Endodermal cell (in vitro differentiated cells): ENCODE data around the gene PACSIN1. TPM values are rescaled to one million over a fixed set of nuclear protein-coding genes. Genes with fewer than 3 reads are reported as not detected.
"Not testable (repeated sequence)": the region's sequence is repeated elsewhere in the genome, so short reads cannot be mapped to it uniquely, and the experiment has no call there.

Source experiments
- DNase-seq: peaks from one replicate; pipeline ENCODE4 v3.0.0-alpha.2; 2017
- H3K27ac ChIP-seq: 2 replicates; pipeline ENCODE4 v1.5.1; 2013; ENCODE audit warnings: mild to moderate bottlenecking, low read depth, low read length, moderate library complexity
- H3K27me3 ChIP-seq: 2 replicates; pipeline ENCODE4 v1.6.1; 2013; ENCODE audit warnings: mild to moderate bottlenecking, low read length, moderate library complexity; ENCODE audit not compliant: insufficient read depth, control insufficient read depth, poor library complexity, severe bottlenecking
- H3K36me3 ChIP-seq: 2 replicates; pipeline ENCODE4 v1.7.0; 2013; ENCODE audit warnings: mild to moderate bottlenecking, low read length, moderate library complexity; ENCODE audit not compliant: control insufficient read depth, insufficient read depth
- H3K4me1 ChIP-seq: one replicate; pipeline ENCODE4 v1.7.0; 2013; ENCODE audit warnings: low read length; ENCODE audit not compliant: control insufficient read depth, insufficient read depth
- H3K4me3 ChIP-seq: 2 replicates; pipeline ENCODE4 v1.5.1; 2013; ENCODE audit warnings: mild to moderate bottlenecking, low read length, moderate library complexity
- H3K9ac ChIP-seq: 2 replicates; pipeline ENCODE4 v1.6.1; 2013; ENCODE audit warnings: mild to moderate bottlenecking, low read length, moderate library complexity; ENCODE audit not compliant: poor library complexity, severe bottlenecking; ENCODE audit errors: extremely low read depth
- H3K9me3 ChIP-seq: 2 replicates; pipeline ENCODE4 v1.6.1; 2013; ENCODE audit warnings: mild to moderate bottlenecking, low read length, moderate library complexity; ENCODE audit not compliant: control insufficient read depth
- H3K27ac Mint-ChIP-seq: 2 replicates; pipeline ENCODE4 v1.8.0; 2020; ENCODE audit warnings: mixed read lengths
- H3K27me3 Mint-ChIP-seq: 2 replicates; pipeline ENCODE4 v1.8.0; 2021; ENCODE audit warnings: mild to moderate bottlenecking, mixed read lengths; ENCODE audit not compliant: insufficient read depth
- H3K36me3 Mint-ChIP-seq: 2 replicates; pipeline ENCODE4 v1.8.0; 2020; ENCODE audit warnings: low read depth, mixed read lengths
- H3K4me1 Mint-ChIP-seq: 2 replicates; pipeline ENCODE4 v1.8.0; 2020; ENCODE audit warnings: mixed read lengths
- H3K4me3 Mint-ChIP-seq: 2 replicates; pipeline ENCODE4 v1.8.0; 2020; ENCODE audit warnings: mild to moderate bottlenecking, moderate library complexity, mixed read lengths
- H3K9me3 Mint-ChIP-seq: 2 replicates; pipeline ENCODE4 v1.8.0; 2020; ENCODE audit warnings: mild to moderate bottlenecking, mixed read lengths
- WGBS, 2 experiments: methylation state at CpG; one replicate each; pipeline versions ENCODE4 v1.1.5 to v1.1.7; 2013; ENCODE audit warnings: missing lambda C conversion rate in 2 of 2, mixed read lengths in 1 of 2; ENCODE audit not compliant: insufficient coverage in 1 of 2, insufficient read length in 1 of 2; 5-methylcytosine and 5-hydroxymethylcytosine counted together
- total RNA-seq, 2 donors: library from RNA; stranded (reverse); fragmentation: NEBNext Ultra II Directional in 1 of 2; extraction: Animal tissue kit (Norgen Biotek cat#: 25700) in 1 of 2; gene quantifications; 2 replicates in 1 of 2; 3 replicates in 1 of 2; pipeline ENCODE4 v1.2.1, GENCODE V29; 2021
- TF ChIP-seq, protein P1 (sequence below): fragments of 200-600 bp; sonication (generic); conservative IDR thresholded peaks from 2 replicates; pipeline ENCODE4 v1.5.0; 2021; ENCODE audit warnings: antibody characterized with exemption, mild to moderate bottlenecking

PACSIN1 gene
- total RNA-seq, 2 donors from 2014 or later, result 7.2 to 7.3 TPM

DNA sequence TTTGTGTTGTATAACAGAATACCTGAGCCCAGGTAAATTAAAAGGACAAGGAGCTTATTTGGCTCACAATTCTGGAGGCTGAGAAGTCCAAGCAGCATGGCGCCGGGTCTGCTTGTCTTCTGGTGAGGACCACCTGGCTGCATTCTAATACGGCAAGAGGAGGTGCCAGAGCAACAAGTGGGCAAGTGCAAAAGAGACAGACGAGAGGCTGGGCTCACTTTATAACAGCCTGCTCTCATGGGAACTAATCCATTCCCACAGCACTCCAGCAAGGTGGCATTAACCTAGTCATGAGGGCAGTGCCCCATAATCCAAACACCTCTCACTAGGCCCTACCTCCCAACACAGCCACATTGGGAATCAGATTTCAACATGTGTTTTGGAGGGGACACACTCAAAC is 12.9 kb downstream of the PACSIN1 start:
- 97 to 100% methylated on average over 1 to 4 of the region's 4 CpGs for WGBS, 2 experiments
- no peaks in the 10 kb centered on the region for H3K4me1 Mint-ChIP-seq

DNA sequence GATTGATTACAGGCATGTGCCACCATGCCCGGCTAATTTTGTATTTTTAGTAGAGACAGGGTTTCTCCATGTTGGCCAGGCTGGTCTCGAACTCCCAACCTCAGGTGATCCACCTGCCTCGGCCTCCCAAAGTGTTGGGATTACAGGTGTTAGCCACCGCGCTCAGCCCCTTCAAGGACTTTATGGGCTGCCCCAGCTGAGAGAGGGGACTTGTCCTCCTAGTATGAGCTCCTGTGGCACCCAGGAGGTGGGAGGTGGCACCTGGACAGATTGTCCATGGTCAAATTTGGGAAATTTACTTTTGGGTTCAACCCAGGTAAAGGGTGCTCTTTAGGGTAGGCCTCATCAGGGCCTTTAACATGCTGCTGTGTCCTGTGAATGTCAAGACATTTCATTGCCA is 17.9 kb downstream of the PACSIN1 start:
- H3K36me3 ChIP-seq, H3K27ac Mint-ChIP-seq, H3K27me3 Mint-ChIP-seq, H3K36me3 Mint-ChIP-seq, H3K27ac ChIP-seq, H3K9ac ChIP-seq, H3K9me3 Mint-ChIP-seq, DNase-seq, H3K27me3 ChIP-seq, H3K4me3 ChIP-seq, H3K9me3 ChIP-seq, H3K4me3 Mint-ChIP-seq, H3K4me1 ChIP-seq, H3K4me1 Mint-ChIP-seq: not testable (repeated sequence)
- WGBS, 2 experiments, result 80 to 94% methylated on average over 4 to 5 of the region's 5 CpGs

More for the DNA sequence above, 12.9 kb downstream of the PACSIN1 start:
- Mint-ChIP-seq H3K9me3 (peaks cover 10% of the 10 kb centered on the region), H3K27me3 (no peaks in the 10 kb centered on the region), H3K27ac (no peak overlapping the region), H3K4me3 (no peak overlapping the region), H3K36me3 (peaks cover 2% of the 10 kb centered on the region)
- no peak for DNase-seq
- TF ChIP-seq, protein P1, sequence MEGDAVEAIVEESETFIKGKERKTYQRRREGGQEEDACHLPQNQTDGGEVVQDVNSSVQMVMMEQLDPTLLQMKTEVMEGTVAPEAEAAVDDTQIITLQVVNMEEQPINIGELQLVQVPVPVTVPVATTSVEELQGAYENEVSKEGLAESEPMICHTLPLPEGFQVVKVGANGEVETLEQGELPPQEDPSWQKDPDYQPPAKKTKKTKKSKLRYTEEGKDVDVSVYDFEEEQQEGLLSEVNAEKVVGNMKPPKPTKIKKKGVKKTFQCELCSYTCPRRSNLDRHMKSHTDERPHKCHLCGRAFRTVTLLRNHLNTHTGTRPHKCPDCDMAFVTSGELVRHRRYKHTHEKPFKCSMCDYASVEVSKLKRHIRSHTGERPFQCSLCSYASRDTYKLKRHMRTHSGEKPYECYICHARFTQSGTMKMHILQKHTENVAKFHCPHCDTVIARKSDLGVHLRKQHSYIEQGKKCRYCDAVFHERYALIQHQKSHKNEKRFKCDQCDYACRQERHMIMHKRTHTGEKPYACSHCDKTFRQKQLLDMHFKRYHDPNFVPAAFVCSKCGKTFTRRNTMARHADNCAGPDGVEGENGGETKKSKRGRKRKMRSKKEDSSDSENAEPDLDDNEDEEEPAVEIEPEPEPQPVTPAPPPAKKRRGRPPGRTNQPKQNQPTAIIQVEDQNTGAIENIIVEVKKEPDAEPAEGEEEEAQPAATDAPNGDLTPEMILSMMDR, result no peak
- Histone ChIP-seq H3K27me3 (no peaks in the 10 kb centered on the region), H3K4me1 (no peaks in the 10 kb centered on the region), H3K9ac (no peak overlapping the region), H3K9me3 (peaks cover 13% of the 10 kb centered on the region), H3K36me3 (no peaks in the 10 kb centered on the region), H3K27ac (no peak overlapping the region), H3K4me3 (no peak overlapping the region)

DNA sequence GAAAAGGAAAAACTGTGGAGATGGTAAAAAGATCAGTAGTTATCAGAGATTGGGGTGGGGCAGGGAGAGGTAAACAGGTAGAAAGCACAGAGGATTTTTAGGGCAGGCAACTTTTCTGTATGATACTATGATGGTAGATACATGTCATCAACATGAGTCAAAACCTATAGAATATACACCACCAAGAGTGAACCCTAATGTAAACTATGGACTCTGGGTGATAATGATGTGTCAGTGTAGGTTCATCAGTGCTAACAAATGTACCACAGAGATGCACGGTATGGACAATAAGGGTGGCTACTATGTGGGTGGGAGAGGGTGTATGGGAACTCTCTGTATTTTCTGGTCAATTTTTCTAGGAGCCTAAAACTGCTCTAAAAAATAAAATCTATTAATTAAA is 18.5 kb downstream of the PACSIN1 start:
- Mint-ChIP-seq H3K9me3 (no peaks in the 10 kb centered on the region), H3K27ac (no peak overlapping the region), H3K4me1 (peaks cover 7% of the 10 kb centered on the region), H3K4me3 (no peak overlapping the region), H3K36me3 (no peaks in the 10 kb centered on the region), H3K27me3 (no peaks in the 10 kb centered on the region)
- WGBS, 2 experiments, result 71% methylated on average over 1 of the region's 1 CpG; no CpG with 5 or more reads in 1 of the 2 experiments
- H3K9me3 ChIP-seq, result no peaks in the 10 kb centered on the region
- no peak for DNase-seq
- no peak overlapping the region for H3K27ac ChIP-seq
- no peaks in the 10 kb centered on the region for H3K36me3 ChIP-seq
- H3K9ac ChIP-seq, result no peak overlapping the region
- H3K4me3 ChIP-seq, result no peak overlapping the region
- no peaks in the 10 kb centered on the region for H3K27me3 ChIP-seq
- no peaks in the 10 kb centered on the region for H3K4me1 ChIP-seq
- TF ChIP-seq, protein P1, result no peak

DNA sequence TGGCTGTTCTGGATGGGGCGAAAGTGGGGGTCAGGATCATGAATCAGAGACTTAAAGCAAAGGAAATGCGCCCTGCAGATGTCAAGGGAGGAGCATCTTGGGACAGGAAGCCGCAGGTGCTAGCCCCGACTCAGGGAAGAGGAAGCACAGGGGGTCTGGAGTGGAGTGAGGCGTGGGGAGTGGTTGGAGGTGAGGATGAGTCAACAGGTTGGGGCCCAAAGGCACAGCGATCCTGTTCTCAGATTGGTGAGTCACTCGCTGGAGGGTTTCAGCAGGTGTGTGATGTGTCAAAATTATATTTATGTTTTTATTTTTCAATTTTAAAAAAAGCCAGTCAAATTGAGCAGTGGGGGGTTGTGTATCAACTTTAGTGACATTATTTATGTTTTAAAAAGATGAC is 19.0 kb downstream of the PACSIN1 start:
- no peak overlapping the region for H3K4me3 Mint-ChIP-seq
- H3K36me3 Mint-ChIP-seq, result no peaks in the 10 kb centered on the region
- TF ChIP-seq, protein P1, result no peak

More for the DNA sequence above, 19.0 kb downstream of the PACSIN1 start:
- no peak overlapping the region for H3K9ac ChIP-seq
- H3K36me3 ChIP-seq, result no peaks in the 10 kb centered on the region
- H3K27me3 Mint-ChIP-seq, result no peaks in the 10 kb centered on the region
- WGBS, 2 experiments, result 79 to 81% methylated on average over 4 to 7 of the region's 7 CpGs
- no peaks in the 10 kb centered on the region for H3K4me1 ChIP-seq
- DNase-seq, result peak; percentile 79
- H3K4me3 ChIP-seq, result no peak overlapping the region
- peaks cover 7% of the 10 kb centered on the region for H3K4me1 Mint-ChIP-seq
- no peaks in the 10 kb centered on the region for H3K27me3 ChIP-seq
- peak overlapping the region; percentile 79 for H3K27ac Mint-ChIP-seq
- H3K9me3 Mint-ChIP-seq, result no peaks in the 10 kb centered on the region
- H3K27ac ChIP-seq, result no peak overlapping the region
- no peaks in the 10 kb centered on the region for H3K9me3 ChIP-seq
